SK-N-MC (cell line): ENCODE results near the gene TUBB.

Experiments
- DNase-seq: peaks from one replicate; pipeline ENCODE4 v3.0.0-alpha.2; 2011; ENCODE audit warnings: low read depth, low spot score
- H3K27ac ChIP-seq: fragments of 200-600 bp; sonication (generic); 2 replicates; pipeline ENCODE4 v1.5.1; 2016; ENCODE audit warnings: mixed run types
- H3K36me3 ChIP-seq: fragments of 200-600 bp; sonication (generic); 2 replicates; pipeline ENCODE4 v1.6.1; 2017; ENCODE audit warnings: antibody characterized with exemption, low read length, mixed read lengths; ENCODE audit not compliant: insufficient read depth
- H3K4me3 ChIP-seq: fragments of 200-600 bp; sonication (generic); 2 replicates; pipeline ENCODE4 v1.5.1; 2016
- H3K9ac ChIP-seq: fragments of 200-600 bp; sonication (generic); 2 replicates; pipeline ENCODE4 v1.8.0; 2017; ENCODE audit warnings: mixed run types, mixed read lengths; ENCODE audit not compliant: insufficient read length
- H3K9me3 ChIP-seq: fragments of 200-600 bp; sonication (generic); 2 replicates; pipeline ENCODE4 v1.6.1; 2017; ENCODE audit warnings: low read depth, mild to moderate bottlenecking, antibody characterized with exemption, low read length, moderate library complexity, mixed read lengths
- EZH2 ChIP-seq: fragments of 200-600 bp; sonication (generic); IDR thresholded peaks from one replicate; pipeline ENCODE4 v1.6.1; 2017; ENCODE audit warnings: antibody characterized with exemption
- FOXP2 ChIP-seq: optimal IDR thresholded peaks from 2 replicates; pipeline ENCODE3; 2011; ENCODE audit warnings: mild to moderate bottlenecking, moderate library complexity; ENCODE audit not compliant: insufficient read depth; ENCODE audit errors: extremely low read length, control extremely low read depth
- POLR2AphosphoS5 ChIP-seq: IDR thresholded peaks from 2 replicates; pipeline ENCODE4 v1.6.1; 2012; ENCODE audit warnings: mild to moderate bottlenecking, low read depth, low read length, borderline replicate concordance

TUBB gene

DNA sequence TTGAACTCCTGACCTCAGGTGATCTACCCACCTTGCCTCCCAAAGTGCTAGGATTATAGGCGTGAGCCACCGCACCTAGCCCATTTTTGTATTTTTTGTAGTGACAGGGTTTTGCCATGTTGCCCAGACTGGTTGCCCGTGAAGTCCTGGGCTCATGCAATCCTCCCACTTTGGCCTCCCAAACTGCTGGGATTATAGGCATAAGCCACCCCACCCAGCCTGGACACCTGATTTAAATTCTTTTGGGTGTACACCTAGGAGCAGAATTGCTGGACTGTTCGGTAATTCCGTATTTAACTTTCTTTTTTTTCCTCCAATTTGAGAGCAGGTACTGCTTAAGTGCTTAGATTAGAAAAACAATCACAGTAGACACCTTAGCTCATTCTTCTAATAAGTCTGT lies 23.7 kb upstream of the TUBB start:
- no peak overlapping the region for H3K4me3 ChIP-seq
- H3K9me3 ChIP-seq: no peaks in the 10 kb centered on the region
- DNase-seq: no peak
- no peak overlapping the region for H3K9ac ChIP-seq
- H3K36me3 ChIP-seq: peaks cover 3% of the 10 kb centered on the region; the same call in 1 of the 2 replicates
- no peak overlapping the region for H3K27ac ChIP-seq
- TF ChIP-seq EZH2 (no peak), POLR2AphosphoS5 (no peak), FOXP2 (no peak)

DNA sequence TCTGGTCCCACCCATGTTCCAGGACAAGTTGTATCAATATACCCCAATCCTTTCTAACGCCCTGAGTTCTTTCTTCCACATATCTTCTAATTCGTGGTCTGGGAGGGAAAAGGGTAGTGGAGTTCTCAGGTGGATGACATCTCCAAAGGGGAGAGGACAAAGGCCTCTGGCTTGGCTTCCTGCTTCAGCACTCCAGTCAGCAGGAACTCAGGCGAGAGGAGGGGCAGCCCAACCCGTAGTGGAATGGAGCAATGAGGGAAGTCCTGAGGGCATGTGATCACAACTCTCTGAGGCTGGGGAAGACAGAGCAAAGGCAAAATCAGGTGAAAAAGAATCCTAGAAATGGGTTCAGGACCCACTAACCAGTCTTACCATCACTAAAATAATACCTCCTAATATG lies 19.8 kb upstream of the TUBB start:
- Histone ChIP-seq H3K9me3 (no peaks in the 10 kb centered on the region), H3K27ac (no peak overlapping the region), H3K4me3 (no peak overlapping the region), H3K9ac (no peak overlapping the region), H3K36me3 (peaks cover 22% of the 10 kb centered on the region; the same call in 1 of the 2 replicates)
- no peak for DNase-seq
- TF ChIP-seq POLR2AphosphoS5 (no peak), EZH2 (no peak), FOXP2 (no peak)

DNA sequence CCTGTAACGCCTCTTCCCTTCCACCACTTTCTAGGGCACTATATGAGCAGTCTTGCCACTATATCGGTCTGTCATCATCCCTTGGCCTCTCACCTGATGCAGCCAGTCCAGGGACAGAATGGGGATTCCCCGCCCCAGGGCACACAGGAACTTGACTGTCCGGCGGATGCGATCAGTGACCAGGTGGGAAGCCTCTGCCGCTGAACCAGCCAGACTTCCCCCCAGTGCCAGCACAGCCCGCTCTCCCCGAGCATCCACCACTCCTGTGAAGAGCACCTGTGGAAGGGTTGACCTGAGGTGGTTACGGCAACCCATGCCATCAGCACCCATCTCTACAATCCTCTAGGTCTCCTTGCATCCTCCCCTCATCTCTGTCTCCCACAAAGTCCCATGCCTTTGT lies 17.1 kb upstream of the TUBB start:
- H3K4me3 ChIP-seq: no peak overlapping the region
- H3K9ac ChIP-seq: no peak overlapping the region
- H3K27ac ChIP-seq: no peak overlapping the region
- TF ChIP-seq EZH2 (no peak), POLR2AphosphoS5 (no peak), FOXP2 (no peak)
- H3K36me3 ChIP-seq: peaks cover 25% of the 10 kb centered on the region; the same call in 1 of the 2 replicates
- no peak for DNase-seq
- no peaks in the 10 kb centered on the region for H3K9me3 ChIP-seq

DNA sequence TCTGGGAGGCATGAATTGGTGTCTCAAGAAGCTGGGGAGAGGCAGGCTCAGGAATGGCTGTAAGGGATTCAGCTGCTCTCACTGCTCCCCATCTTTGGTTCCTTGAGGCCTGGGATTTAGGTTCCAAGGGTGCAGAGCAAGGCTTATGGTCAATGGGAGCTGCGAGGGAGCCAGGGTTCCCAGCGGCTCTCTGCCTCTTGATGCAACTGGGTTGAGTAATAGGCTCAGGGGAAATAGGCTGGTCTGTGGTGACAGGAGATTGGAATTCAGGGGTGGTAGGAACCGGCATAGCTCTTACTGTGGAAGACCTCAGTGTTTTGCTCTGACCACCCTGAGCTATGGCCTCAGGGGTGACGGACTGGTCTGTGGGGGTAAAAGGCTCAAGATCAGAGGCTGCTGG lies 16.3 kb upstream of the TUBB start:
- DNase-seq: no peak
- H3K9me3 ChIP-seq: no peaks in the 10 kb centered on the region
- peaks cover 26% of the 10 kb centered on the region; the same call in 1 of the 2 replicates for H3K36me3 ChIP-seq
- TF ChIP-seq FOXP2 (no peak), EZH2 (no peak), POLR2AphosphoS5 (no peak)
- H3K9ac ChIP-seq: no peak overlapping the region
- H3K27ac ChIP-seq: no peak overlapping the region
- no peak overlapping the region for H3K4me3 ChIP-seq

DNA sequence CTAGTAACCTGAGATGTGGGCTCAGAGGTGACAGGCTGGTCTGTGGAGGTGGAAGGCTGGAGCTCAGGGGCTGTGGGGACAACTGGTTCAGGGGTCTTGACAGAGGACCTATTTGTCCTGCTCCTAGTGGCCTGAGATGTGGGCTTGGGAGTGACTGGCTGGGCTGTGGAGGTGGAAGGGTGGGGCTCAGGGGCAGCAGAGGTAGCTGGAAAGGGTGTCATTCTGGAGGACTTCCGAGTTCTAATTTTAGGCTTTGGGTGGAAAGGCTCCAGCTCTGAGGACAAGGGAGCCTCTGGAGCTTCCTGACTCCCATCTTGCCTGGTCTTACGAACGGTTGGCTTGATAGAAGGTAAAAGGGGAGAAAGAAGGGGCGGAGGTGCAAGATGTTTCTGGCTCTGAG lies 14.5 kb upstream of the TUBB start:
- H3K9me3 ChIP-seq: no peaks in the 10 kb centered on the region
- no peak overlapping the region for H3K9ac ChIP-seq
- DNase-seq: no peak
- TF ChIP-seq EZH2 (no peak), POLR2AphosphoS5 (no peak), FOXP2 (no peak)
- no peak overlapping the region for H3K4me3 ChIP-seq
- peaks cover 30% of the 10 kb centered on the region; the same call in 1 of the 2 replicates for H3K36me3 ChIP-seq
- H3K27ac ChIP-seq: no peak overlapping the region

DNA sequence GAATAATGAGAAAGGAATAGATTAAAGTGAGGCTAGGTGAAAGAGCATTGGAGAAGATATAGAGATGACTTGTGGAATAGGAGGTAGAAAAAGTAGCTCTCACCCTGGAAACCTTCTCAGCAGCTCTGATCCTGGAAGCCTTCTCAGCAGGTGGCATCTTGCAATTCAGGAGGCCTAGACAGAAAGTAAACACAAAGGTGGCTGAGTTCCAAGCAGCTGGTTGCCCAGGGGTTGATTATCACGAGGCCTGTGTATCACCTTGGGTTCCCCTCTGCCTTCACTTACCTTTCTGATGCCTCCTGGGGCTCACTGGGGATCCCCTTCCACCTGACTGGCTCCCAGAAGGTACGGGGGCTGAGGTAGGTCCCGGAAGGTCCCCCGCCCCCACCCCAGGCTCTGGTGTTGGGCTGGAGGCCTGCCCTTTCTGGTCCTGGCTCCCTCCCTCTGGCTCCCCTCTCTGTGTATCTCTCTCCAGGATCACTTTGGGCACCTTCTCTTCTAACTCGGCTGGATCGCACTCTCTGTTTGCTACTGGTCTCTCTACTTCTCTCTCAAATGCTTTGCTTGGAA lies 12.8 kb upstream of the TUBB start:
- peak overlapping the region; percentile 20; the same call in 1 of the 2 replicates for H3K27ac ChIP-seq
- H3K4me3 ChIP-seq: no peak overlapping the region
- TF ChIP-seq POLR2AphosphoS5 (no peak), FOXP2 (no peak), EZH2 (no peak)
- peak overlapping the region; percentile 13 for H3K9ac ChIP-seq
- no peak for DNase-seq
- peaks cover 43% of the 10 kb centered on the region; the same call in 1 of the 2 replicates for H3K36me3 ChIP-seq
- H3K9me3 ChIP-seq: no peaks in the 10 kb centered on the region

DNA sequence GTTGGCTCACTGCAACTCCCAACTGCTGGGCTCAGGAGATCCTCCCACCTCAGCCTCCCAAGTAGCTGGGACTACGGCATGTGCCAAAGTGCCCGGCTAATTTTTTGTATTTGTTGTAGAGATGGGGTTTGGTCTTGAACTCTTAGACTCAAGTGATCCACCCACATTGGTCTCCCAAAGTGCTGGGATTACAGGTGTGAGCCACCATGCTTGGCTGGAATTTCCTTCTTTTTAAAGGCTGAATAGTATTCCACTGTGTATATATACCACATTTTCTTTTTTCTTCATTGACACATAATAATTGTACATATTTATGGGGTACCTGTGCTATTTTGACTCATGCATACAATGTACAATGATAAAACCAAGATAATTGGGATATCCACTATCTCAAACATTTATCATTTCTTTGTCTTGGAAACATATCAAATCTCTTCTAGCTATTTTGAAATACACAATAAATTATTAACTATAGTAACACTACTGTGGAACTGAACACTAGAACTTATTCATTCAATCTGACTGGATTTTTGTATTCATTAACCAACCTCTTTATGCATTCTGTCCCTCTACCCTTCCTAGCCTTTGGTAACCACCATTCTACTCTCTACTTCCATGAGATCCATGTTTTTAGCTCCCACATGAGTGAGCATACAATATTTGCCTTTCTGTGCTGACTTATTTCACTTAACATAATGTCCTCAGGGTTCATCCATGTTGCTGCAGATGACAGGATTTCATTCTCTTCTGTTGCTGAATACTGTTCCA lies 10.9 kb upstream of the TUBB start:
- Histone ChIP-seq H3K36me3 (peaks cover 49% of the 10 kb centered on the region), H3K27ac (no peak overlapping the region), H3K9ac (no peak overlapping the region), H3K4me3 (no peak overlapping the region), H3K9me3 (no peaks in the 10 kb centered on the region)
- TF ChIP-seq POLR2AphosphoS5: no peak
- no peak for TF ChIP-seq FOXP2
- no peak for TF ChIP-seq EZH2
- DNase-seq: no peak

DNA sequence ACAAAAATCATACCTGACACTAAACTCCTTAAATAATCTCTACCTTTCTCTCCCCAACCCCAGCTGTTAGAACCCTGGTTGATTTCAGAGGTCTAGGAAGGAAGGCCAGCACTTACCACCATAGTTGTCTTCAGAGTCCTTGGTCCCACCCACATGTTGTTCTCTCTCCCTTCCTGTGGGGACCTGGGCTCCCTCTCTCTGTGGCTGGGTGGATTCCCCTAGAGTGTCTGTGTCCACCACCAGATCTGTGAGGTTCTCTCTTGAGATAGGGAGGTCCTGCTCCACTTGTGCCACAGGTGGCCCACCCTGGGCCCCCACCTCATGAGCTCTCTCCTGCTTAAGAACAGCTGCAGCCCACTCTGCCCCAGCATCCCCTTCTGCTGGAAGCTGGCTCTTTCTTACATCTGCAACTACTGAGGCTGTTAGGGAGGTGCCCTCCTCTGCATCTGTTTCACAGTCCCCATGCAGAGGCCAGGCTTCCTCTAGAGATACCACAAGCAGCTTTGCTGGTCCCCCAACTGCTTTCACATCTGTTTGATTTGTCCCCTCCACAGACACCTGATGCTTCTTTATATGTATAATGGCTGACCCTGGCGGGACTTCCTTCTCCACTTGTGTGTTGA lies 8.3 kb upstream of the TUBB start:
- Histone ChIP-seq H3K4me3 (no peak overlapping the region), H3K36me3 (peaks cover 58% of the 10 kb centered on the region), H3K9ac (no peak overlapping the region), H3K27ac (no peak overlapping the region), H3K9me3 (no peaks in the 10 kb centered on the region)
- DNase-seq: no peak
- TF ChIP-seq POLR2AphosphoS5: no peak
- no peak for TF ChIP-seq EZH2
- TF ChIP-seq FOXP2: no peak
